DMS53 treated with DMSO at 0.1 percent for 48 hours (cell line): Measurements from ENCODE around the gene TP53I13.
A peak's percentile ranks its signal among the peaks of the same experiment; 100 is the strongest.

Source experiments
- DNase-seq: peaks from one replicate; lab custom pipeline; 2025; ENCODE audit not compliant: unreplicated experiment; lab: John Stamatoyannopoulos, UW

TP53I13 gene

GRCh38 chr17:29578626-29579485 is 10.4 kb downstream of the TP53I13 start:
- no peak for DNase-seq

- peak; percentile 40 for DNase-seq
These were observed 11.6 kb downstream of the TP53I13 start for GRCh38 chr17:29579866-29580771.

- DNase-seq, result no peak
These were observed 13.2 kb downstream of the TP53I13 start for GRCh38 chr17:29581583-29582253.

- no peak for DNase-seq
These were observed 13.8 kb downstream of the TP53I13 start for GRCh38 chr17:29582254-29582765.

GRCh38 chr17:29582772-29583171 is 14.3 kb downstream of the TP53I13 start:
- no peak for DNase-seq

GRCh38 chr17:29583324-29584248 is 15.1 kb downstream of the TP53I13 start:
- DNase-seq, result no peak

GRCh38 chr17:29584452-29585079 is 16.1 kb downstream of the TP53I13 start:
- DNase-seq, result no peak

- no peak for DNase-seq
These were observed 16.7 kb downstream of the TP53I13 start for GRCh38 chr17:29585080-29585751.

GRCh38 chr17:29586676-29587469 is 18.4 kb downstream of the TP53I13 start:
- DNase-seq, result no peak

GRCh38 chr17:29587591-29587990 is 19.1 kb downstream of the TP53I13 start:
- no peak for DNase-seq

GRCh38 chr17:29588017-29588561 is 19.6 kb downstream of the TP53I13 start:
- no peak for DNase-seq

- no peak for DNase-seq
These were observed 20.3 kb downstream of the TP53I13 start for GRCh38 chr17:29588562-29589411.

GRCh38 chr17:29589524-29590410 is 21.3 kb downstream of the TP53I13 start, which contains the start of gene GIT1:
Gene GIT1, minus strand, starts transcription at chr17:29589648. Its CDS starts 270 bp downstream, at chr17:29589378.
- DNase-seq, result peak; percentile 49

- no peak for DNase-seq
These were observed 22.1 kb downstream of the TP53I13 start for GRCh38 chr17:29590411-29591145.

- peak; percentile 62 for DNase-seq
These were observed 22.7 kb downstream of the TP53I13 start for GRCh38 chr17:29591146-29591736.
